ENCODE measurements around the gene CFAP74. TPM values are rescaled to one million over a fixed set of nuclear protein-coding genes. Genes with fewer than 3 reads are reported as not detected.

CFAP74 gene
- total and polyA plus RNA-seq, 5 donors from 2014 or later: not detected

DNA sequence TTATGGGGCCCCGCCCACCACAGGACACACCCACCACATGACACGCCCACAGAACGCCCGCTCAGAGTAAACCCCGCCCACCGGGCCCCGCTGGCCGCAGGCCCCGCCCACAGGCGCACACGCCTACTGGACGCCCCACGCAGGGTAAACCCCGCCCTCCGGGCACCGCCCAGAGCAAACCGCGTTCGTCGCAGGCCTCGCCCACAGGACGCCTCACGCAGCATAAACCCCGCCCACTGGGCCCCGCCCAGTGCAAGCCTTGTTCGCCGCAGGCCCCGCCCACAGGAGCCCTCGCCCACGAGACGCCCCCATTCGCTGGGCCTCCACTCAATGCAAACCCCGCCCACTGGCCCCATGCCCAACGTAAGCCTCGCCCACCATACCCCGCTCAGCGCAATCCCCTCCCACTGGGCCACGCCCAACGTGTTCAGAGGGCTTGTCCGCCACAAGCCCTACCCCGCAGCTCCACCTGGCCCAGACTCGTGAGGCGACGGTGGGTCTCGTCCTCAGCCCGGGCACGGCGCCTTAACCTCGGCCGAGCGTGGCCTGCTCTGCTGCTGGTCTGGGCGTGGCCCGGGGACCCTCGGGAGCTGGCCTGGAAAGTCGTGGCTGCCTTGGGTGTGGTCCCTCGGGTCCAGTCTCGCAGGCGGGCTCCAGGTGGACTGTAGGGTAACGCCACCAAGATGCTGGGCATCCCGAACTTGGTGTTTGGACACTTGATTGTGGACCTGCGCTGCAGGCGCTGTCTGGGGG lies 84.1 kb downstream of the CFAP74 start:
- Histone ChIP-seq H3K4me1 (ENCODE audit: control insufficient read depth, insufficient read depth, low read length, poor library complexity, severe bottlenecking) (peaks cover 14% of the 10 kb centered on the region), H3K4me3 (ENCODE audit: low read depth, low read length) (no peak overlapping the region), H3K27ac (ENCODE audit: insufficient read depth, low read length, poor library complexity, severe bottlenecking) (peak overlapping the region; percentile 65), H3K36me3 (ENCODE audit: control insufficient read depth, insufficient read depth, low read length) (no peaks in the 10 kb centered on the region), H3K27me3 (ENCODE audit: control insufficient read depth, insufficient read depth, low read length) (no peaks in the 10 kb centered on the region), H3K9me3 (ENCODE audit: control insufficient read depth in 2 of 2, low read length in 2 of 2) (no peaks in the 10 kb centered on the region)
- H3K4me3 Mint-ChIP-seq: peak overlapping the region; percentile 74 to 82 (median 76)
- ATAC-seq (ENCODE audit: low read depth in 2 of 2) (peak; percentile 86 to 89), DNase-seq (peak; percentile 96 to 100 (median 100))
- H3K27me3 Mint-ChIP-seq: peaks cover 5% of the 10 kb centered on the region
- peak overlapping the region; percentile 36 to 47 (median 45) for H3K27ac Mint-ChIP-seq
- H3K9me3 Mint-ChIP-seq: no peaks in the 10 kb centered on the region
- peaks cover 0 to 9% (median 3%) of the 10 kb centered on the region in 4 donors for H3K4me1 Mint-ChIP-seq
- no peaks in the 10 kb centered on the region for H3K36me3 Mint-ChIP-seq

DNA sequence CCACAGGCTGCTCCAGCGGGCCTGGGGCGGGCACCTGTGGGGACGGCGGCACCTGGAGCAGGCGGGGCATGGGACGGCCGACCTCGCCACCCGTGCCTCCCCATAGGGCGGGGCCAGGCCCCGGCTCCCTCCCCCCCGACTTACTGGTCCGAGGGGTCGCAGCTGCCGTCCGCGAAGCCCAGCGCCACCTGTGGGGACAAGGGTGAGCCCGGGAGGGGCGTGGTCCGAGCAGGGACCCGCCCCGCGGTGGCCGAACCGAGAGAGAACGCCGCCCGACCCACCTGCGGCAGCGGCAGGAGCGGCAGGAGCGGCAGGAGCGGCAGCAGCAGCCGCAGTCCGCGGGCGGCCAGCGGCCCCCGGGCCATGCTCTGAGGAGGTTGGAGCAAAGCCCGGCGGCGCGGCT lies 84.7 kb downstream of the CFAP74 start, which contains the start of gene TMEM52:
Gene TMEM52, minus strand, starts transcription at position 379 of the 403 bp plus-strand sequence. Its CDS starts 14 bp downstream, at position 365.
- H3K4me3 Mint-ChIP-seq: peak within 1 kb of the TSS; percentile 74 to 82 (median 76)
- peak within 1 kb of the TSS; percentile 45 to 65 (median 47) for H3K27ac Mint-ChIP-seq
- peaks cover 6% of the 10 kb centered on the region for H3K27me3 Mint-ChIP-seq
- H3K4me1 ChIP-seq (ENCODE audit: control insufficient read depth, insufficient read depth, low read length, poor library complexity, severe bottlenecking): peaks cover 14% of the 10 kb centered on the region
- H3K27ac ChIP-seq (ENCODE audit: insufficient read depth, low read length, poor library complexity, severe bottlenecking): peak within 1 kb of the TSS; percentile 65
- H3K9me3 ChIP-seq (ENCODE audit: control insufficient read depth in 2 of 2, low read length in 2 of 2): no peaks in the 10 kb centered on the region
- H3K4me3 ChIP-seq (ENCODE audit: low read depth, low read length): no peak within 1 kb of the TSS
- no peaks in the 10 kb centered on the region for H3K36me3 ChIP-seq (ENCODE audit: control insufficient read depth, insufficient read depth, low read length)
- peaks cover 0 to 9% (median 3%) of the 10 kb centered on the region in 4 donors for H3K4me1 Mint-ChIP-seq
- H3K27me3 ChIP-seq (ENCODE audit: control insufficient read depth, insufficient read depth, low read length): no peaks in the 10 kb centered on the region
- no peaks in the 10 kb centered on the region for H3K9me3 Mint-ChIP-seq
- ATAC-seq (ENCODE audit: low read depth in 2 of 2): peak; percentile 4 to 7
- DNase-seq: no peak
- no peaks in the 10 kb centered on the region for H3K36me3 Mint-ChIP-seq

DNA sequence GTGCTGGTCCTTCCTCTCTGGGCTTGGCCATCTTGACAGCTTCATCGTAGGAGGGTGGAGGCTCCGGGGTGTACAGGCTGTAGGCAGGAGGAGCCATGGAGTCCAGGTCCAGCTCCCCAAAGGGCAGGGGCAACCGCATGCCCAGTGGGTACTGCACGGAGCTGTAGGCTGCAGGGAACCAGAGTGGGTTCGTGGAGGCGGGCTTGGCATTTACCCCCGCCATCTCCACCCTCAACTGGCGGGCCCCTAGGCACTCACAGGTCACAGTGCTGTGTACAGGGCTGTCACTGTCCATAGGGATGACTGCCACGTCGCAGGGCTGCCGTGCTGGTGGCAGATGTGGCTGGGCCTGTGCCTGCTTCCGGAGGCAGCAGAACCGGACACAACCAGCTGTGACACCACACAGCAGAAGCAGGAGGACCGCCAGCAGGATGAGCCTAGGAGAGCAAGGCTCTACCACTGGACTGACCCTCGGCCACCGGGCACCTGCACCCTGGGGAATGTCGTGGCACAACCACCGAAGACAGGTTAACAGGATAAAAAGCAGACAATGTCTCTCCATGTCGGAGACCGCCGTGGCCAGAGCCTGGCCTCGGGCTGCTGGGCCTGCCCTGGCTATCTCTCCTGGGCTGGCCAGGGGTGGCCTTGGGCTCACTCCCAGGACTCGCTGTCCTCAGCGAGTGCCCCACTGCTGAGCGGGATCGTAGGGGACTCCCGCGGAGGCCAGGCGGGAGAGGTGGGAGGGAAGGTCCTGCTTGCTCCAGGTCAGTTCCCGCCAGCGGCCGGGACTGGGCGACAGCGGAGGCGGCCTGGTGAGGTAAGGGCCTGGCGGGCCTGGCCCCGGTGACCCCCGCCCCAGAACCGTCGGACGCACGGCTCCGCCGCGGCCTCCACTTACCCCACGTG lies 85.3 kb downstream of the CFAP74 start:
- Mint-ChIP-seq H3K27ac (no peak overlapping the region), H3K4me1 (peaks cover 0 to 9% (median 3%) of the 10 kb centered on the region in 4 donors), H3K9me3 (no peaks in the 10 kb centered on the region), H3K36me3 (no peaks in the 10 kb centered on the region), H3K4me3 (peak overlapping the region in 2 of 4 donors; percentile 22 to 40), H3K27me3 (peaks cover 9% of the 10 kb centered on the region)
- ATAC-seq (ENCODE audit: low read depth in 2 of 2): no peak
- no peak overlapping the region for H3K27ac ChIP-seq (ENCODE audit: insufficient read depth, low read length, poor library complexity, severe bottlenecking)
- H3K27me3 ChIP-seq (ENCODE audit: control insufficient read depth, insufficient read depth, low read length): no peaks in the 10 kb centered on the region
- no peaks in the 10 kb centered on the region for H3K36me3 ChIP-seq (ENCODE audit: control insufficient read depth, insufficient read depth, low read length)
- no peak overlapping the region for H3K4me3 ChIP-seq (ENCODE audit: low read depth, low read length)
- H3K4me1 ChIP-seq (ENCODE audit: control insufficient read depth, insufficient read depth, low read length, poor library complexity, severe bottlenecking): peaks cover 14% of the 10 kb centered on the region
- no peak for DNase-seq
- no peaks in the 10 kb centered on the region for H3K9me3 ChIP-seq (ENCODE audit: control insufficient read depth in 2 of 2, low read length in 2 of 2)

DNA sequence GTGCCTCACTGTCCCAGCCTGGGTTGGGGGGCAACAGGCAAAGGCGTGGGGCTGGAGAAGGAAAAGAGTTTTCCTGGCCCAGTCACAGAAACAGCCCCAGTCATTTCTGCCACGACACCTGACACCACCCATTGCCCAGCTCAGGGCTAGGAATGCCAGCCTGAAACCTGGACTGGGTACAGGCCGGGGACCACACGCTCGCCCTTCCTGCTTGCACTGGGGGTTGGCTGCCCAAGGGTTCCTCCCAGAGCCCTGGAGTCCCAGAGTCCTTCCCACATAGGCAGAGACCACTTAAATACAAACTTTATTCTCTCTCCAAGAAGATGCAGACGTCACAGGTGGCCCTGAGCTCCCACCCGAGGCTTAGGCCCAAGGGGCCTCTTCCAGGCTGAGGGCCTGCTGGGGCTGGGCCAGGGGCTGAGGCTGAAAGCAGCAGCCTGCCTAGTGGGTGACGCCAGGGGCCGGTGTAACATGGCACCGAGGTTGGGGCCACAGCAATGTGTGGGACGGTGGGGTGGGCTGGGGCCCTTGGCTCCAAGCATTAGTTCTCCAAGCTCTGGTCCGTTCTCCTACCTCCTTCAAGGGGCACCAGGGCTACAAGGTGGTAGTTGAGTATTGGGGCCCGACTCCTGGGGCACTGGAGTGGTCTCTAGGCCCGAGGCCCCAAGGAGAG lies 86.1 kb downstream of the CFAP74 start:
- H3K27me3 ChIP-seq (ENCODE audit: control insufficient read depth, insufficient read depth, low read length): no peaks in the 10 kb centered on the region
- DNase-seq (no peak), ATAC-seq (ENCODE audit: low read depth in 2 of 2) (no peak)
- H3K27ac ChIP-seq (ENCODE audit: insufficient read depth, low read length, poor library complexity, severe bottlenecking): no peak overlapping the region
- Mint-ChIP-seq H3K9me3 (no peaks in the 10 kb centered on the region), H3K4me1 (peaks cover 0 to 9% (median 3%) of the 10 kb centered on the region in 4 donors), H3K36me3 (no peaks in the 10 kb centered on the region), H3K27ac (no peak overlapping the region), H3K27me3 (peaks cover 9% of the 10 kb centered on the region), H3K4me3 (peak overlapping the region in 1 of 4 donors; percentile 40)
- H3K9me3 ChIP-seq (ENCODE audit: control insufficient read depth in 2 of 2, low read length in 2 of 2): no peaks in the 10 kb centered on the region
- peaks cover 14% of the 10 kb centered on the region for H3K4me1 ChIP-seq (ENCODE audit: control insufficient read depth, insufficient read depth, low read length, poor library complexity, severe bottlenecking)
- H3K4me3 ChIP-seq (ENCODE audit: low read depth, low read length): no peak overlapping the region
- H3K36me3 ChIP-seq (ENCODE audit: control insufficient read depth, insufficient read depth, low read length): no peaks in the 10 kb centered on the region

DNA sequence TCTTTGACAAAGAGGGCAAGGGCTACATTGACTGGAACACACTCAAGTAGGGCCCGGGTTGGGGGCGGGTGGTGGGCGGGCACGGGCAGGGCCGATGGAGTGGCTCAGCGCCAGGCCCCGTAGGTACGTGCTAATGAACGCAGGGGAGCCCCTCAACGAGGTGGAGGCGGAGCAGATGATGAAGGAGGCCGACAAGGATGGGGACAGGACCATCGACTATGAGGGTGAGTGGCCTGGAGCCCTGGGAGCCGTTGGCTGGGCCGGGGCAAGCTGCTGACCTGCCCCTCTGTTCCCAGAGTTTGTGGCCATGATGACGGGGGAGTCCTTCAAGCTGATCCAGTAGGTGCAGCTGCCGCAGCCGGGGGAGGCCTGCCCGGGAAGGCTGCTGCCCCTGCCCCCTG lies 86.7 kb downstream of the CFAP74 start:
- no peaks in the 10 kb centered on the region for H3K27me3 ChIP-seq (ENCODE audit: control insufficient read depth, insufficient read depth, low read length)
- no peak overlapping the region for H3K4me3 ChIP-seq (ENCODE audit: low read depth, low read length)
- H3K4me3 Mint-ChIP-seq: no peak overlapping the region
- H3K27ac ChIP-seq (ENCODE audit: insufficient read depth, low read length, poor library complexity, severe bottlenecking): no peak overlapping the region
- DNase-seq (no peak), ATAC-seq (ENCODE audit: low read depth in 2 of 2) (no peak)
- H3K36me3 Mint-ChIP-seq: no peaks in the 10 kb centered on the region
- H3K4me1 Mint-ChIP-seq: peaks cover 0 to 9% (median 3%) of the 10 kb centered on the region in 4 donors
- H3K9me3 ChIP-seq (ENCODE audit: control insufficient read depth in 2 of 2, low read length in 2 of 2): no peaks in the 10 kb centered on the region
- H3K4me1 ChIP-seq (ENCODE audit: control insufficient read depth, insufficient read depth, low read length, poor library complexity, severe bottlenecking): peaks cover 14% of the 10 kb centered on the region
- no peak overlapping the region for H3K27ac Mint-ChIP-seq
- H3K9me3 Mint-ChIP-seq: no peaks in the 10 kb centered on the region
- H3K36me3 ChIP-seq (ENCODE audit: control insufficient read depth, insufficient read depth, low read length): no peaks in the 10 kb centered on the region
- H3K27me3 Mint-ChIP-seq: peaks cover 9% of the 10 kb centered on the region

DNA sequence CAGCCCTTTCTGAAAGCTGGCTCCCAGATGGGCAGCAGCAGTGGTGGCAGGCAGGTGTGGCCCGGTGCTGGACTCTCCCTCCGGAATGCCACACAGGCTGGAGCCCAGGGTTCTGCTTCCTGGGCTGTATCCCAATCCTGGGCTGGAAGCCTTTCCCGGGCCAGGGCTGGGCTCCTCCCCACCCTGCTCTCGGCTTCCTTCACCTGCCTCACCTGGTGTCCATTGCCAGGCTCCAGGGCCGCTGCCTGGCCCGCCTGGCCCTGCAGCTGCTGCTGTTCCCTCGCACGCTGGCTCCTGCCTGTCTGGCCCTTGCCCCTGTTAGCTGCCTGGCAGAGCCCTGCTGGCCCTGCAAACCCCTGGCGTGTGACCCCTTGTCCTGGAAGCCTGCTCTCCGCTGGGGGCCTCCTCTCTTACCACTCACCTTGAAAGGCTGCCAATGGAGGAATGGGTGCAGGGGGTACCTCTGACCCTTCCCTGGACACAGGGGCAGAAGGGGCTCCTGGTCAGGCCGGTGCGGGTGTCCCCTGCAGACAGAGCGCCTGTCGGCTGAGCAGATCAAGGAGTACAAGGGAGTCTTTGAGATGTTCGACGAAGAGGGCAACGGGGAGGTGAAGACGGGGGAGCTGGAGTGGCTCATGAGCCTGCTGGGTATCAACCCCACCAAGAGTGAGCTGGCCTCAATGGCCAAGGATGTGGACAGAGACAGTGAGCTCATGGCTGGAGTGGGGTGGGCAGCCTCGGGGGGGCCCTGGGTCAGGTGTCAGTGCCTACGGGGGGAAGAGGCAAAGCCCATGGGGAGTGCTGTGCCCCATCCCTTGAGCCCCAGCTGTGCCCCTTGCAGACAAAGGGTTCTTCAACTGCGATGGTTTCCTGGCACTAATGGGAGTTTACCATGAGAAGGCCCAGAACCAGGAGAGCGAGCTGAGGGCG lies 87.4 kb downstream of the CFAP74 start:
- peak overlapping the region in 2 of 4 donors; percentile 38 to 55 for H3K4me3 Mint-ChIP-seq
- Histone ChIP-seq H3K27ac (ENCODE audit: insufficient read depth, low read length, poor library complexity, severe bottlenecking) (no peak overlapping the region), H3K27me3 (ENCODE audit: control insufficient read depth, insufficient read depth, low read length) (no peaks in the 10 kb centered on the region), H3K36me3 (ENCODE audit: control insufficient read depth, insufficient read depth, low read length) (no peaks in the 10 kb centered on the region), H3K9me3 (ENCODE audit: control insufficient read depth in 2 of 2, low read length in 2 of 2) (no peaks in the 10 kb centered on the region), H3K4me3 (ENCODE audit: low read depth, low read length) (no peak overlapping the region), H3K4me1 (ENCODE audit: control insufficient read depth, insufficient read depth, low read length, poor library complexity, severe bottlenecking) (peaks cover 14% of the 10 kb centered on the region)
- no peaks in the 10 kb centered on the region for H3K36me3 Mint-ChIP-seq
- H3K4me1 Mint-ChIP-seq: peaks cover 0 to 9% (median 3%) of the 10 kb centered on the region in 4 donors
- no peak for ATAC-seq (ENCODE audit: low read depth in 2 of 2)
- peak overlapping the region in 1 of 3 donors; percentile 7 for H3K27ac Mint-ChIP-seq
- DNase-seq: no peak
- H3K9me3 Mint-ChIP-seq: no peaks in the 10 kb centered on the region
- H3K27me3 Mint-ChIP-seq: peaks cover 9% of the 10 kb centered on the region
